ELF-1 (cell line): Measurements from ENCODE around the gene KLLN.
A peak's percentile ranks its signal among the peaks of the same experiment; 100 is the strongest.
"Not testable (repeated sequence)": the region's sequence is repeated elsewhere in the genome, so short reads cannot be mapped to it uniquely, and the experiment has no call there.

Source experiments
- DNase-seq: peaks from one replicate; pipeline ENCODE4 v3.0.0-alpha.2; 2016; ENCODE audit warnings: low read depth, low spot score

The KLLN gene

GRCh38 chr10:87863053-87863943, at the start of gene KLLN, which contains the start of gene PTEN:
TSS of gene KLLN (minus strand) at chr10:87863533. CDS start at chr10:87862487, 1,046 bp downstream.
TSS of gene PTEN (plus strand) at chr10:87863625. CDS start at chr10:87864470, 845 bp downstream.
- peak; percentile 91 for DNase-seq

- DNase-seq: not testable (repeated sequence)
Measured at GRCh38 chr10:87903396-87903795, 40.1 kb upstream of the KLLN start.

GRCh38 chr10:87897957-87898356, 34.6 kb upstream of the KLLN start:
- not testable (repeated sequence) for DNase-seq

- no peak for DNase-seq
Measured at GRCh38 chr10:87896216-87896615, 32.9 kb upstream of the KLLN start.

- DNase-seq: no peak
Measured at GRCh38 chr10:87895430-87895829, 32.1 kb upstream of the KLLN start.

GRCh38 chr10:87887548-87888289, 24.4 kb upstream of the KLLN start:
- no peak for DNase-seq

- no peak for DNase-seq
Measured at GRCh38 chr10:87887146-87887545, 23.8 kb upstream of the KLLN start.

- DNase-seq: no peak
Measured at GRCh38 chr10:87886635-87887034, 23.3 kb upstream of the KLLN start.

- DNase-seq: no peak
Measured at GRCh38 chr10:87882555-87883294, 19.4 kb upstream of the KLLN start.

- not testable (repeated sequence) for DNase-seq
Measured at GRCh38 chr10:87881373-87882059, 18.2 kb upstream of the KLLN start.

- DNase-seq: no peak
Measured at GRCh38 chr10:87880336-87880735, 17.0 kb upstream of the KLLN start.

- DNase-seq: no peak
Measured at GRCh38 chr10:87878664-87879459, 15.5 kb upstream of the KLLN start.

- DNase-seq: no peak
Measured at GRCh38 chr10:87875929-87876571, 12.7 kb upstream of the KLLN start.

GRCh38 chr10:87873656-87874055, 10.3 kb upstream of the KLLN start:
- no peak for DNase-seq

- DNase-seq: no peak
Measured at GRCh38 chr10:87872828-87873227, 9.5 kb upstream of the KLLN start.

GRCh38 chr10:87869773-87870551, 6.6 kb upstream of the KLLN start:
- no peak for DNase-seq

GRCh38 chr10:87869139-87869538, 5.8 kb upstream of the KLLN start:
- DNase-seq: not testable (repeated sequence)

- no peak for DNase-seq
Measured at GRCh38 chr10:87868277-87868676, 4.9 kb upstream of the KLLN start.

- no peak for DNase-seq
Measured at GRCh38 chr10:87867453-87867852, 4.1 kb upstream of the KLLN start.
